ENCODE measurements around the gene TAF8.

TAF8 gene

GRCh38 chr6:42068173-42068572 lies 17.8 kb downstream of the TAF8 start:
- Histone ChIP-seq H2AFZ (ENCODE audit: low read length) (no peak overlapping the region), H3K9ac (ENCODE audit: low read depth, low read length, poor library complexity, severe bottlenecking) (no peak overlapping the region), H3K9me2 (replicated peaks; ENCODE audit: low read depth, low read length) (no peaks in the 10 kb centered on the region), H3K4me1 (ENCODE audit: insufficient read depth, low read length, poor library complexity, severe bottlenecking) (no peaks in the 10 kb centered on the region), H3K4me2 (ENCODE audit: low read depth, low read length, poor library complexity, severe bottlenecking) (no peak overlapping the region), H3K27me3 (ENCODE audit: insufficient read depth, low read length, poor library complexity, severe bottlenecking) (no peaks in the 10 kb centered on the region), H3K36me3 (ENCODE audit: insufficient read depth, low read length) (peaks cover 70% of the 10 kb centered on the region; the same call in 1 of the 2 replicates), H3K9me3 (ENCODE audit: insufficient read depth, low read depth, low read length) (no peaks in the 10 kb centered on the region), H4K20me1 (ENCODE audit: insufficient read depth, low read length, poor library complexity, severe bottlenecking) (no peaks in the 10 kb centered on the region), H3K79me2 (ENCODE audit: insufficient read depth, low read length) (no peaks in the 10 kb centered on the region), H3F3A (ENCODE audit: low read depth) (no peaks in the 10 kb centered on the region), H3K4me3 (ENCODE audit: low read length, poor library complexity, severe bottlenecking) (no peak overlapping the region)
- TF ChIP-seq EZH2phosphoT487 (IDR thresholded peaks at IDR 0.05; ENCODE audit: borderline replicate concordance), result no peak

GRCh38 chr6:42068872-42069522 lies 18.7 kb downstream of the TAF8 start:
- Histone ChIP-seq H3K9ac (ENCODE audit: low read depth, low read length, poor library complexity, severe bottlenecking) (no peak overlapping the region), H3F3A (ENCODE audit: low read depth) (no peaks in the 10 kb centered on the region), H3K4me2 (ENCODE audit: low read depth, low read length, poor library complexity, severe bottlenecking) (no peak overlapping the region), H2AFZ (ENCODE audit: low read length) (no peak overlapping the region), H4K20me1 (ENCODE audit: insufficient read depth, low read length, poor library complexity, severe bottlenecking) (no peaks in the 10 kb centered on the region), H3K4me3 (ENCODE audit: low read length, poor library complexity, severe bottlenecking) (no peak overlapping the region), H3K79me2 (ENCODE audit: insufficient read depth, low read length) (no peaks in the 10 kb centered on the region), H3K36me3 (ENCODE audit: insufficient read depth, low read length) (peaks cover 70% of the 10 kb centered on the region; the same call in 1 of the 2 replicates), H3K4me1 (ENCODE audit: insufficient read depth, low read length, poor library complexity, severe bottlenecking) (no peaks in the 10 kb centered on the region), H3K9me3 (ENCODE audit: insufficient read depth, low read depth, low read length) (no peaks in the 10 kb centered on the region), H3K9me2 (replicated peaks; ENCODE audit: low read depth, low read length) (no peaks in the 10 kb centered on the region), H3K27me3 (ENCODE audit: insufficient read depth, low read length, poor library complexity, severe bottlenecking) (no peaks in the 10 kb centered on the region)
- 0 out of 2 replicates have a peak, but pooled peaks have one; percentile 14 for TF ChIP-seq CTCF (conservative IDR thresholded peaks at IDR 0.05; ENCODE audit: low read length)
- TF ChIP-seq EZH2phosphoT487 (IDR thresholded peaks at IDR 0.05; ENCODE audit: borderline replicate concordance), result no peak

- H3K27me3 ChIP-seq (ENCODE audit: insufficient read depth, low read length, poor library complexity, severe bottlenecking), result no peaks in the 10 kb centered on the region
- no peaks in the 10 kb centered on the region for H3K9me2 ChIP-seq (replicated peaks; ENCODE audit: low read depth, low read length)
- no peaks in the 10 kb centered on the region for H3F3A ChIP-seq (ENCODE audit: low read depth)
- no peaks in the 10 kb centered on the region for H3K79me2 ChIP-seq (ENCODE audit: insufficient read depth, low read length)
- no peak overlapping the region for H3K4me3 ChIP-seq (ENCODE audit: low read length, poor library complexity, severe bottlenecking)
- no peaks in the 10 kb centered on the region for H3K4me1 ChIP-seq (ENCODE audit: insufficient read depth, low read length, poor library complexity, severe bottlenecking)
- no peaks in the 10 kb centered on the region for H3K9me3 ChIP-seq (ENCODE audit: insufficient read depth, low read depth, low read length)
- TF ChIP-seq EZH2phosphoT487 (IDR thresholded peaks at IDR 0.05; ENCODE audit: borderline replicate concordance) (no peak), CTCF (conservative IDR thresholded peaks at IDR 0.05; ENCODE audit: low read length) (no peak)
- H3K9ac ChIP-seq (ENCODE audit: low read depth, low read length, poor library complexity, severe bottlenecking), result no peak overlapping the region
- H3K36me3 ChIP-seq (ENCODE audit: insufficient read depth, low read length), result peaks cover 66% of the 10 kb centered on the region; the same call in 1 of the 2 replicates
- H3K4me2 ChIP-seq (ENCODE audit: low read depth, low read length, poor library complexity, severe bottlenecking), result no peak overlapping the region
- H2AFZ ChIP-seq (ENCODE audit: low read length), result no peak overlapping the region
- H4K20me1 ChIP-seq (ENCODE audit: insufficient read depth, low read length, poor library complexity, severe bottlenecking), result no peaks in the 10 kb centered on the region
These were observed 21.7 kb downstream of the TAF8 start for GRCh38 chr6:42071881-42072583.
